Right cardiac atrium (tissue), 5 donors: ENCODE data around the gene ECSIT. TPM values are rescaled to one million over a fixed set of nuclear protein-coding genes. Genes with fewer than 3 reads are reported as not detected.

Experiments used
- ATAC-seq, 2 donors: fragments of 200-7000 bp; cut with Tn5 transposase; one replicate each; pipeline versions ENCODE4 v1.8.0 to v1.9.1; 2020; ENCODE audit warnings: moderate library complexity in 2 of 2, mild to moderate bottlenecking in 1 of 2
- DNase-seq, 3 donors: peaks; one replicate each; pipeline ENCODE4 v3.0.0-alpha.2; 2020
- H3K27ac ChIP-seq: one replicate; pipeline ENCODE4 v1.5.1; 2013; ENCODE audit warnings: mild to moderate bottlenecking, low read length, control low read depth, moderate library complexity
- H3K27me3 ChIP-seq: one replicate; pipeline ENCODE4 v1.6.1; 2013; ENCODE audit not compliant: control insufficient read depth, insufficient read depth
- H3K4me1 ChIP-seq: one replicate; pipeline ENCODE4 v1.6.1; 2013; ENCODE audit warnings: low read length; ENCODE audit not compliant: control insufficient read depth, insufficient read depth
- H3K4me3 ChIP-seq: one replicate; pipeline ENCODE4 v1.5.1; 2013; ENCODE audit warnings: low read length, control low read depth
- H3K9me3 ChIP-seq: one replicate; pipeline ENCODE4 v1.6.1; 2013; ENCODE audit warnings: low read length; ENCODE audit not compliant: control insufficient read depth
- WGBS: extraction: QIAGEN DNeasy Blood & Tissue Kit; methylation state at CpG from one replicate; pipeline ENCODE4 v1.1.7; 2013; 5-methylcytosine and 5-hydroxymethylcytosine counted together
- intact Hi-C, 4 donors: fragments of 100-400 bp; cut with DNase I; formaldehyde crosslinking; loops; one replicate each; pipeline versions ENCODE4 v1.11.0 to v1.14.0; 2022 to 2023
- polyA plus RNA-seq: library from polyadenylated mRNA; stranded (reverse); fragments of 200-250 nt; gene quantifications from one replicate; pipeline ENCODE4 v1.2.3, GENCODE V29; 2013
- total RNA-seq, 4 donors: library from RNA; stranded (reverse); fragmentation: NEBNext Ultra II Directional; extraction: Animal tissue kit (Norgen Biotek cat#: 25700); gene quantifications; one replicate each; pipeline ENCODE4 v1.2.1, GENCODE V29; 2021
- donor health status: healthy with polysubstance abuse.
- donor health status: DM: no; HTN: yes; CAD: no.
- donor health status: DM: no; HTN: no; CAD: no.
- donor health status: DM: no; HTN: yes; CAD: no; lungs with severe emphysema.
- donor health status: DM: yes; HTN: yes; CAD: no.

ECSIT gene
- total and polyA plus RNA-seq, 5 donors: 88.1 to 133 (median 112) TPM

DNA sequence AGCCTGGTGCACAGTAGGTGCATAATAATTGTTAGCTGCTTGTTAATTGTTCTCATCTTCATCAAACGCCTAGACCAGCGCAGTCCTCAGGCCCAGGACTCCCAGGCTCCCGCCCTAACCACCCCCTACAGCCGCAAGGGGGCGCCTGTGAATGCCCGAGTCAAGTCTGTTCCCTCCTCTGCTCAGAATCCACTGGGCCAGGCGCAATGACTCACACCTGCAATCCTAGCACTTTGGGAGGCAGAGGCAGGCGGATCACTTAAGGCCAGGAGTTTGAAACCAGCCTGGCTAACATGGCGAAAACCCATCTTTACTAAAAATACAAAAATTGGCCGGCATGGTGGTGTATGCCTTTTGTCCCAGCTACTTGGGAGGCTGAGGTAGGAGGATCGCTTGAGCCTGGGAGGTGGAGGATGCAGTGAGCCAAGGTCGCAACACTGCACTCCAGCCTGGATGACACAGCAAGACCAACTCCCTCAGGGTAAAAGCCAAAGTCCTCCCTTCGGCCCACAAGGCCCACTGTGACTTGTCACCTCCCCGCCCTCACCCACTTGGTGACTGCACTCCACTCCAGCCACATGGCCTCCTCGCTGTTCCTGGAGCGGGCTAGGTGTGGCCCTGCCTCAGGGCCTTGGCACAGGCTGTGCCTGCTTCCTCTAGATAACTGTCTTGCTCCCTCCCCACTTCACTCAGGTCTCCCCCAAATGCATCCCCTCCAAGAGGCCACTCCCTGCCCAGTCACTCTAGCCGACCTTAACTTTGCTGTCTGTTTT lies 32.4 kb downstream of the ECSIT start:
- Histone ChIP-seq H3K27ac (no peak overlapping the region), H3K27me3 (no peaks in the 10 kb centered on the region), H3K9me3 (no peaks in the 10 kb centered on the region), H3K4me1 (no peaks in the 10 kb centered on the region), H3K4me3 (no peak overlapping the region)
- DNase-seq (peak; percentile 69 to 86 (median 85)), ATAC-seq (peak; percentile 44 to 76)
- 67% methylated on average over 17 of the region's 17 CpGs for WGBS
- intact Hi-C loops: loop anchor here in 1 of 4 donors (5.0 kb wide), 1 partner anchor 91 kb away; no protein-coding TSS in a partner anchor

DNA sequence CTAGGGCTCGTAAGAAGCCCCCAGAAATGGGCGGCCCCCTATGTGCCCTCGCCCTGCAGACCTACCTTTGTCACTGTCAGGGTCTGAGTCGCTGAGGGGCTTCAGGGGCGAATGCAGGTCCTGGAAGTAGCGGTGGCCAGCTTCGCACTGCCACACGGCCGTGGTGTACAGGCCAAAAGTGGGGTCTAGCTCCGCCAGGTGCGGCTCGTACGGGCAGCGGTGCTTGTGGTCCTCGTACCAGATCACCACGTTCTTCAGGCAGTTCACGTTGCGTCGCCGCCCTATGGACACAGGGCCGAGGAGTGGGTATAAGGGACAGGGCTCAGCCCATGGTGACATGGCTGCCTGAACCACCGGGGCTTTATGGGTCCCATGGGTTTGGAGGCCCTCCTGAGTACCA lies 33.0 kb downstream of the ECSIT start:
- Histone ChIP-seq H3K27ac (no peak overlapping the region), H3K4me3 (no peak overlapping the region), H3K9me3 (no peaks in the 10 kb centered on the region), H3K27me3 (no peaks in the 10 kb centered on the region), H3K4me1 (no peaks in the 10 kb centered on the region)
- intact Hi-C loops: loop anchor here in 1 of 4 donors (5.0 kb wide), 1 partner anchor 91 kb away; no protein-coding TSS in a partner anchor
- 95% methylated on average over 22 of the region's 22 CpGs for WGBS
- DNase-seq: no peak
- peak in 1 of 2 donors; percentile 4 for ATAC-seq

DNA sequence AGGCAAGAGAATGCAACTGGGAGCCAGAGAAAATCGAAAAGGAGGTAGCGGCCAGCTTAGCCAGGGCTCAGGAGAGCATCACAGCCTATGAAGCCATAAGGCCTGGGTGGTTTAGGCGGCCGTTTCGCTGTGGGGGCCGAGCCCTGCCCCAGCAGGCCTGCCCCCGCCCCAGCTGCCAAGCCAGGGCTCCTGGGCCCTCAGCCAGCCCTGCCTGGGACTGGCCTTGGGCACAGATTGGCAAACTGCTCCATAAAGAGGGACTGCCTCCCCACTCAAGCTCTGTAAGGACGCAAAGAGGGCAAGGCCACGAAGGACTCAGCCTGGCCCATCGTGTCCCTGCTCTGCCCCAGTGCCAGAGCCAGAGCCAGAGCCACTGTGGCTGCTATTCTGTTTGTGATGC lies 33.5 kb downstream of the ECSIT start:
- H3K9me3 ChIP-seq: no peaks in the 10 kb centered on the region
- ATAC-seq (peak in 1 of 2 donors; percentile 12), DNase-seq (no peak)
- no peak overlapping the region for H3K27ac ChIP-seq
- intact Hi-C loops: loop anchor here in 1 of 4 donors (5.0 kb wide), 1 partner anchor 92 kb away; no protein-coding TSS in a partner anchor
- H3K4me3 ChIP-seq: no peak overlapping the region
- WGBS: 90% methylated on average over 10 of the region's 10 CpGs
- no peaks in the 10 kb centered on the region for H3K27me3 ChIP-seq
- no peaks in the 10 kb centered on the region for H3K4me1 ChIP-seq

DNA sequence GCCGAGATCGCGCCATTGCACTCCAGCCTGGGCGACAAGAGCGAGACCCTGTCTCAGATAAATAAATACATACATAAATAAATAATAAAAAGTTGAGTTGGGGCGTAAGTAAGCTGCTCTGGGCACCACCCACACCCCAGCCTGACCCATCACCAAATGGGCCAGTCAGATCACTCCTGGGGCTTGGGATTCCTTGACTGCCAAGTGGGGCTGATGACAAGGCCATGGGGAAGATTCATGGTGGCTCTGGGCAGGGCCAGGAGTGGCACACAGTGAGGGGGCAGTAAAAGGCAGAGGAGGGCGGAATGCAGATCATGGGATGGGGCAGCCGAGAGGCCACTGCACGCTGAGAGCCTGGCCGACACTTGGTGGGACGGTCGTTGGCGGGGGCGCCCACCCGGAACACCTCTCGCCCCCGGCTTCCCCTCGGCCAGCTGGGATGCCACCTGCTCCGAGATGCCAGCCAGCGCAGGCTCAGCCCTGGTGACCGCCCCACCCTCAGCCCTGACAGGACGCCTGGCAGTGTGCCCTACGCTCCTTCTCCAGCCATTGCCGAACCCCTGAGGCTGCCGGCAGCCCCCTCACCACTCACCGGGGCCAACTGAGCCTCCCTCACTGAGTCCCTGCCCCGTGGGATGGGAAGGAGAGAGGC lies 34.2 kb downstream of the ECSIT start:
- H3K9me3 ChIP-seq: no peaks in the 10 kb centered on the region
- H3K27ac ChIP-seq: no peak overlapping the region
- ATAC-seq: no peak
- H3K4me1 ChIP-seq: no peaks in the 10 kb centered on the region
- WGBS: 96% methylated on average over 27 of the region's 27 CpGs
- no peak overlapping the region for H3K4me3 ChIP-seq
- DNase-seq: no peak
- intact Hi-C loops: loop anchor here in 1 of 4 donors (5.0 kb wide), 1 partner anchor 93 kb away; no protein-coding TSS in a partner anchor
- no peaks in the 10 kb centered on the region for H3K27me3 ChIP-seq

DNA sequence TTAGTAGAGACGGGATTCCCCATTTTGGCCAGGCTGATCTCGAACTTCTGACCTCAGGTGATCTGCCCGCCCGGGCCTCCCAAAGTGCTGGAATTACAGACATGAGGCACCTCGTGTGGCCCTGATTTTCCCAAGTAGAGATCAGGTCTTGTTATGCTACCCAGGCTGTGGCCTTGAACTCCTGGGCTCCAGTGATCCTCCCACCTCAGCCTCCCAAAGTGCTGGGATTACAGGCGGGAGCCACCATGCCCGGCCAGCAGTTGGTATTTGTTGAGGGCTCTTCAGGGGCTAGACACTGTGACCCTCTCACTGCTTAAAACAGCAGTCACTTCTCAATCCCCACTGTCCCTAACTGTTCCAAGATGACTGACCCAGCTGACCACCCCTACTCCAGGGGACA lies 39.6 kb downstream of the ECSIT start:
- no peak overlapping the region for H3K4me3 ChIP-seq
- H3K27ac ChIP-seq: no peak overlapping the region
- ATAC-seq (no peak), DNase-seq (no peak)
- H3K27me3 ChIP-seq: no peaks in the 10 kb centered on the region
- intact Hi-C loops: no loop called here
- no peaks in the 10 kb centered on the region for H3K9me3 ChIP-seq
- WGBS: 95% methylated on average over 7 of the region's 7 CpGs
- no peaks in the 10 kb centered on the region for H3K4me1 ChIP-seq

DNA sequence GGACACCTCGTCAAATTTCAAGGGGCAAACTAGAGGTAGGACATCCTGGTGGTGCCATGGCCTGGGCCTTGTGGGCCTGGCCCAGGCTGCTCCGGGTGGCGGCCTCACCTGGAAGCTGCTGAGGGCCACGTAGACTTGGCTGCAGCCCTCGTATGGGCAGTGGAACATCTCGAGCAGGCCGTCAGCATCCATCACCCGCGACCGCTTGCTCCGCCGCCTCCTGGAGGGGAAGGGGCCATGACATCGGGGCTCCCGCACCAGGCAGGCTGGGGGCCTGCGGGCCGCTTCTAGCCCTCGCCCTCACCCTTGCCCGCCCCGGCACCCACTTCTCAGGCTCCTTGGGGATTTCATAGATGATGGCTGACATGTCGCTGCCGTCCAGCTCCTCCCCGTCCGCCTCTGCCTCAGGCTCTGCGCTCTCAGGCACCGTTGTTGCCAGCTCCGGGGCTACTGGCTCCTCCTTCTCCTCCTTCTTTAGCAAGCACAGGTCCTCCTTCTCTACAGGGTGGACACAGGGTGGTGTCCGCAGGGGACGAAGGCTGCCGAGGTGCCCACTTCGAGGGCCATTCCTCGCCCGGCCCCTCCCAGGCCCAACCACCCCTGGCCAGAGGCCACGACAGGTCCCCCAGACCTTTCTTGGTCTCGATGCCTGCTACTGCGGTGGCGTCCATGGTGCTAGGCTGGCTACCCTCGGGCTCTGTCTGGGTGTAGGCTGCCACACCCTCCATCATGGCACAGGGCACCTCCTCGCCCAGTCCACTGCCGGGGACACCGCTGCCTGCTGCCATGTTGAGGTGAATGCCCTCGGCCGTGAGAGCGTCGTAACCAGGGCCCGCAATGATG lies 42.1 kb downstream of the ECSIT start:
- Histone ChIP-seq H3K4me3 (no peak overlapping the region), H3K4me1 (peaks cover 1% of the 10 kb centered on the region), H3K27ac (no peak overlapping the region), H3K27me3 (no peaks in the 10 kb centered on the region), H3K9me3 (no peaks in the 10 kb centered on the region)
- ATAC-seq (no peak), DNase-seq (no peak)
- intact Hi-C loops: no loop called here
- 93% methylated on average over 45 of the region's 45 CpGs for WGBS

DNA sequence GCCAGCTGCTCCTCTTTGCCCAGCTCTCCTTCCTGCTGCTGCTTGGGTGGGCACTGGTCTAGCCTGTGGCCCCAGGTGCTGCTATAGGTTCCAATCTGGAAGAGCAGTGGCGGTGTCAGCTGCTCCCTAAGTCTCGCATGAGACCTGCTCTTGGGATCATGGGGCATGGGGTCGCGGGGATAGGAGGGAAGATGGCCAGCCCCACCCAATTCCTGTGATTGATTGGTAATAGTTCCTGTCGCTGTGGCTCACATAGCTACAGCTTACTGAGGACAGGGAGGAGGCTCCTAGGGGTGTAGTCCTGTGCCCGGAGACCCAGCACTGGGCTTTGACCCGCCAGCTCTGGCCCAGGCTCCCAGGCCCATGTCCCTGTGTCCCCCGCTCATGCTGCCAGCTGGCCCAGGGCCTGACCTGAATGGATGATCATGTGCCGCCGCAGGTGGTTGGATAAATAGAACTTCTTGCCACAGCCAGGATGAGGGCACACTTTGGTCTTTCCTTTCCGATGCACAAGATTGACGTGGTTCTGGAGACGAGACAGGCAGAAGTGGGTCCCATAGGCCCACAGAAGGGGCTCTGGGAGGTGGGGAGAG lies 43.6 kb downstream of the ECSIT start:
- 90% methylated on average over 13 of the region's 13 CpGs for WGBS
- H3K9me3 ChIP-seq: no peaks in the 10 kb centered on the region
- H3K27ac ChIP-seq: no peak overlapping the region
- H3K4me1 ChIP-seq: peaks cover 1% of the 10 kb centered on the region
- intact Hi-C loops: no loop called here
- no peak for ATAC-seq
- DNase-seq: no peak
- no peaks in the 10 kb centered on the region for H3K27me3 ChIP-seq
- no peak overlapping the region for H3K4me3 ChIP-seq

DNA sequence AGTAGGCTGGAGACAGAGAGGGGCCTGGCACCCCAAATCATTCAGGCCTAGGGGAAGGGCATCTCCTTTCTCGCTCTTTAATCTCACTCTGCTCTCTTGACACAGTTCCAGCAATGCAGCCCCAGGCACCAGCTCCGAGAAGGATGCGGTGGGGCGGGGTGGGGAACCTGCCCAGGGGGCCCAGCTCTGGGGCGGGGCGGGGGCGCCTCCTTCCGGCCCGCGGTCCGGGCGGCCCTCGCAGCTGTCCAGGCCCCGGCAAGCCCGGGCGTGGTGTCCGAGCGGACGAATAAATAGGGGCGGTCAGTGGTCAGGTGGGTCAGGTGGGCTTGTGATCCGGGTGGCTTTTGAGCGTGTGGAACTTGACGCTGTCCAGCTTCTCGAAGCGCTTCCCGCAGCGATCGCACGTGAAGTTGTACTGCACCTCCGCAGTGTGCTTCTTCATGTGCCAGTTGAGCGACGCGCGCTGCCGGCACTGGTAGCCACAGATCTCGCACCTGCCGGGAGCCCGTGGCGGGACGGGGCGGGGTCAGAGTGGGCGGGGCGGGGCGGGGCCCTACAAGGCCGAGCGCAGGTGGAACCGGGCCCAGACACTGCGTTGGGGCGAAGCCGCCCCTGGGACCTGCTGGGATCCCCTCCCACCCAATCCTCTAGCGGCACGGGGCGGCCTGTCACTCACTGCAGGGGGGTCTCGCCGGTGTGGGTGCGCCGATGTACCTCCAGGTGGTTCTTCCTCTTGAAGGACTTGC lies 45.4 kb downstream of the ECSIT start:
- Histone ChIP-seq H3K9me3 (no peaks in the 10 kb centered on the region), H3K4me1 (peaks cover 1% of the 10 kb centered on the region), H3K27ac (no peak overlapping the region), H3K27me3 (no peaks in the 10 kb centered on the region), H3K4me3 (no peak overlapping the region)
- intact Hi-C loops: no loop called here
- DNase-seq (peak in 1 of 3 donors; percentile 53), ATAC-seq (no peak)
- WGBS: 68% methylated on average over 57 of the region's 57 CpGs

DNA sequence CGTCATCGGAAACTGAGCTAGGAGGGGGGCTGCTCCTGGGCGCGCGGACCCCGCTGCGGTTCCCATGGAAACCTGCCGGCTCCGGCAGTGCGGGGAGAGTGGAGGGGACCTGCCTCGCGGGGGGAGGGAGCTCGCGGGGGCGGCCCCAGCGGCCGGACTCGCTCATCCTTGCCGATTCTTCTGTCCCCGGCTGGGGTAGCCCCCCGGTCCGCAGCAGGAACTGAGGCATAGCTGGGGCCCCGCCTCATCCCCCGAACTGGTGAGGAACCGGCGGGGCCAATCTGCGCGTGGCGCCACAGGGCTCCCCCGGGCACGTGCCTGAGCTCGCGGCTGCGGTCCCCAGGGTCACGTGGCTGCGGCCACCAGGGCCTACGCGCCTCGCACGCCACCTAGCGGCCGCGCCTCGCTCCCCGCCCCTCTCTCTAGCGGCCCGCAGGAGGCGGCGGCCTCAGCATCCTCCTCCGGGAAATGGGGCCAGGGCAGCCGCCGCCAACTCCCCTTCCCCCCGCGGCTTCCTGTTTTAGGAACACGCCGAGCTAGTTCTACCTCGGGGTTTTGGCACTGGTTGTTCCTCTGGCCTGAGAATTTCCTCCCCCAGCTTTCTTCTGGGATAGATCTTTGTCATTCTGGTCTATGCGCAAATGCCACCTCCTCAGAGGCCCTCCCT lies 46.4 kb downstream of the ECSIT start:
- intact Hi-C loops: no loop called here
- H3K4me1 ChIP-seq: peaks cover 1% of the 10 kb centered on the region
- peak; percentile 89 to 90 for ATAC-seq
- H3K27me3 ChIP-seq: no peaks in the 10 kb centered on the region
- H3K4me3 ChIP-seq: peak overlapping the region; percentile 9
- H3K9me3 ChIP-seq: no peaks in the 10 kb centered on the region
- DNase-seq: peak; percentile 90 to 95 (median 95)
- H3K27ac ChIP-seq: no peak overlapping the region
- 2% methylated on average over 58 of the region's 58 CpGs for WGBS
